HepG2 (cell line): ENCODE measurements around the gene TAGLN2. TPM values are rescaled to one million over a fixed set of nuclear protein-coding genes. Genes with fewer than 3 reads are reported as not detected.

Experiments
- GABPB1 ChIP-seq: IDR thresholded peaks from 2 replicates; pipeline ENCODE4 v1.6.1; 2016; ENCODE audit warnings: mild to moderate bottlenecking, missing genetic modification reagents, moderate library complexity, missing compliant biosample characterization
- HNRNPLL ChIP-seq: fragments of 200-400 bp; formaldehyde crosslinking; IDR thresholded peaks from 2 replicates; pipeline ENCODE4 v1.6.1; 2017; ENCODE audit warnings: mild to moderate bottlenecking, low read depth, low read length; ENCODE audit not compliant: poor library complexity, severe bottlenecking
- IRF9 ChIP-seq: sonication (generic); formaldehyde crosslinking; IDR thresholded peaks from 2 replicates; pipeline ENCODE4 v1.8.0; 2022; ENCODE audit warnings: missing genetic modification reagents, mild to moderate bottlenecking, borderline replicate concordance
- SMARCC2 ChIP-seq: fragments of 450-650 bp; IDR thresholded peaks from 2 replicates; pipeline ENCODE4 v1.6.1; 2017; ENCODE audit warnings: antibody characterized with exemption, mild to moderate bottlenecking
- TBX2 ChIP-seq: sonication (generic); formaldehyde crosslinking; IDR thresholded peaks from 2 replicates; pipeline ENCODE4 v1.5.0; 2020; ENCODE audit warnings: missing genetic modification reagents, mild to moderate bottlenecking, borderline replicate concordance
- TFDP1 ChIP-seq: IDR thresholded peaks from 2 replicates; pipeline ENCODE4 v1.6.1; 2016; ENCODE audit warnings: missing compliant biosample characterization, missing genetic modification reagents, borderline replicate concordance
- TFDP2 ChIP-seq: sonication (generic); formaldehyde crosslinking; IDR thresholded peaks from 2 replicates; pipeline ENCODE4 v1.4.0; 2020; ENCODE audit warnings: missing genetic modification reagents
- XRCC5 ChIP-seq: fragments of 200-400 bp; formaldehyde crosslinking; optimal IDR thresholded peaks from 2 replicates; pipeline ENCODE3; 2017; ENCODE audit warnings: mild to moderate bottlenecking, low read length
- ZNF333 ChIP-seq: sonication (generic); formaldehyde crosslinking; IDR thresholded peaks from 2 replicates; pipeline ENCODE4 v1.4.0; 2020; ENCODE audit warnings: mild to moderate bottlenecking, missing genetic modification reagents, borderline replicate concordance
- ZNF605 ChIP-seq: sonication (generic); formaldehyde crosslinking; IDR thresholded peaks from 2 replicates; pipeline ENCODE4 v1.8.0; 2022; ENCODE audit warnings: mild to moderate bottlenecking, missing genetic modification reagents
- polyA plus RNA-seq, 8 experiments: library from polyadenylated mRNA; depleted of rRNA in 3 of 8; stranded (reverse) in 7 of 8; unstranded in 1 of 8; fragments of >200 nt; fragmentation: Illumina TruSeq in 4 of 8; extraction: Trizol in 4 of 8; gene quantifications; 2 replicates each; pipeline versions ENCODE4 v1.2.1 to v1.2.3, GENCODE V29; 2011 to 2016; ENCODE audit warnings: low read depth in 4 of 8, missing spikeins in 1 of 8, mixed read lengths in 1 of 8; ENCODE audit not compliant: insufficient read depth in 1 of 8
- total RNA-seq, 5 experiments: library from RNA; depleted of rRNA; stranded (reverse); fragments of >200 nt; fragmentation: Illumina TruSeq; extraction: Trizol; gene quantifications; 2 replicates each; pipeline ENCODE4 v1.2.3, GENCODE V29; 2016; ENCODE audit warnings: low read depth in 1 of 5

Gene TAGLN2
- total and polyA plus RNA-seq, 2 of the 13 experiments (the other 11 are each of a cell fraction or from before 2014, with no cell fraction given) = 6.7 to 17.2 TPM

- TF ChIP-seq TBX2 = peak; percentile 22; the same call in 1 of the 2 replicates
- TF ChIP-seq ZNF333 (CRISPR knock-in tag) = no peak
- 0 out of 2 replicates have a peak, but pooled peaks have one; percentile 44 for TF ChIP-seq IRF9
- no peak for TF ChIP-seq SMARCC2
- TF ChIP-seq XRCC5 = no peak
- peak; percentile 71; the same call in 1 of the 2 replicates for TF ChIP-seq GABPB1 (CRISPR knock-in tag)
- peak; percentile 88 for TF ChIP-seq TFDP1 (CRISPR knock-in tag)
- peak; percentile 56; the same call in 1 of the 2 replicates for TF ChIP-seq TFDP2 (CRISPR knock-in tag)
- peak; percentile 24 for TF ChIP-seq HNRNPLL
- 0 out of 2 replicates have a peak, but pooled peaks have one; percentile 57 for TF ChIP-seq ZNF605 (CRISPR knock-in tag)
These were observed at the start of gene TAGLN2 (continued) for GRCh38 chr1:159924791-159925718.
